IMR-90 (cell line): ENCODE measurements around the gene CCDC9.

Experiments
- CEBPB ChIP-seq: IDR thresholded peaks from 2 replicates; pipeline ENCODE4 v1.6.1; 2012; ENCODE audit warnings: low read depth, low read length, improper control_type of control experiment
- CHD1 ChIP-seq: IDR thresholded peaks from 2 replicates; pipeline ENCODE4 v1.6.1; 2012; ENCODE audit warnings: low read depth, low read length, improper control_type of control experiment
- CTCF ChIP-seq: conservative IDR thresholded peaks from 2 replicates; pipeline ENCODE4 v1.5.1; 2012; ENCODE audit warnings: mild to moderate bottlenecking, low read depth, low read length, improper control_type of control experiment
- POLR2A ChIP-seq: IDR thresholded peaks from 2 replicates; pipeline ENCODE4 v1.6.1; 2012; ENCODE audit warnings: mild to moderate bottlenecking, low read depth, low read length
- TF ChIP-seq, protein P1 (sequence below): fragments of 150-350 bp; IDR thresholded peaks from 2 replicates; pipeline ENCODE4 v1.6.1; 2016; ENCODE audit warnings: low read depth, mild to moderate bottlenecking, low read length, moderate library complexity, borderline replicate concordance

- TF ChIP-seq CTCF, result no peak
- no peak for TF ChIP-seq CEBPB
- no peak for TF ChIP-seq CHD1
- TF ChIP-seq, protein P1, sequence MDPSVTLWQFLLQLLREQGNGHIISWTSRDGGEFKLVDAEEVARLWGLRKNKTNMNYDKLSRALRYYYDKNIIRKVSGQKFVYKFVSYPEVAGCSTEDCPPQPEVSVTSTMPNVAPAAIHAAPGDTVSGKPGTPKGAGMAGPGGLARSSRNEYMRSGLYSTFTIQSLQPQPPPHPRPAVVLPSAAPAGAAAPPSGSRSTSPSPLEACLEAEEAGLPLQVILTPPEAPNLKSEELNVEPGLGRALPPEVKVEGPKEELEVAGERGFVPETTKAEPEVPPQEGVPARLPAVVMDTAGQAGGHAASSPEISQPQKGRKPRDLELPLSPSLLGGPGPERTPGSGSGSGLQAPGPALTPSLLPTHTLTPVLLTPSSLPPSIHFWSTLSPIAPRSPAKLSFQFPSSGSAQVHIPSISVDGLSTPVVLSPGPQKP, result no peak
- TF ChIP-seq POLR2A, result no peak
These were observed 11.0 kb downstream of the CCDC9 start for GRCh38 chr19:47267350-47267759.
